Gastrocnemius medialis (tissue), 4 donors: ENCODE results near the gene TNS1.

Experiments used
- CTCF ChIP-seq, 5 experiments: fragments of 450-650 bp in 3 of 5; fragments of 200-600 bp in 2 of 5; sonication (generic) in 2 of 5; IDR thresholded peaks in 4 of 5; conservative IDR thresholded peaks in 1 of 5; 1 replicate in 4 of 5; 2 replicates in 1 of 5; pipeline ENCODE4 v1.5.1; 2016 to 2019; ENCODE audit warnings: antibody characterized with exemption in 5 of 5, mild to moderate bottlenecking in 3 of 5, moderate library complexity in 3 of 5
- POLR2A ChIP-seq, 2 donors: fragments of 450-650 bp; IDR thresholded peaks; one replicate each; pipeline ENCODE4 v1.6.1; 2017; ENCODE audit warnings: antibody characterized with exemption in 2 of 2, mild to moderate bottlenecking in 2 of 2, moderate library complexity in 2 of 2

DNA sequence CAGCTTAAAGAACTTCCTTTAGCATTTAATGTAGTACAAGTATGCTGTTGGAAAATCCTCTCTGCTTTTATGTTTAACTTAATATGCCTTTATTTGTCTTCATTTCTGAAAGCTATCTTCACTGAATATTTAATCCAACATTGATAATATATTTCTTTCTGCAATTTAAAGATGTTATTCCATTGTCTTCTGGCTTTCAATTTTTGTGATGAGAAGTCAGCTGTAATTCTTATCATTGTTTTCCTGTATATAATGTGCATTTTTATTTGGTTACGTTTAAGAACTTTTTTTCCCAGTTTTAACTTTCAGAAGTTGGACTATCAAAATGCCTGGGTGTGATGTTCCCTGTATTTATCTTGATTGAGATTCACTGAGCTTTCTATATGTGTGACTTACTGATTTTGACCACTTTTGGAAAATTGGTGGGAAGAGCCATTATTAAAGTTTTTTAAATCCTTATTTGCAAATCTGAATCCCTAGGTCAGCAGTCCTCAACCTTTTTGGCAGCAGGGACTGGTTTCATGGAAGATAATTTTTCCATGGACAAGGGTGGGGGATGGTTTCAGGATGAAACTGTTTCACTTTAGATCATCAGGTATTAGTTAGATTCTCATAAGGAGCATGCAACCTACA lies 241.0 kb downstream of the TNS1 start:
- TF ChIP-seq CTCF (IDR thresholded peaks at IDR 0.05 in 4 of 5, conservative IDR thresholded peaks at IDR 0.05 in 1 of 5) (no peak), POLR2A (IDR thresholded peaks at IDR 0.05) (no peak)
